B cell (primary cell): ENCODE results near the gene APOB. TPM values are rescaled to one million over a fixed set of nuclear protein-coding genes. Genes with fewer than 3 reads are reported as not detected.

Experiments
- ATAC-seq: fragments of 200-7000 bp; cut with Tn5 transposase; one replicate; pipeline ENCODE4 v1.10.0; 2021; ENCODE audit warnings: low read depth, mild to moderate bottlenecking, moderate number of reproducible peaks, moderate library complexity
- CTCF ChIA-PET: fragments of 350-600 bp; sonication (Branson Sonifier 250); formaldehyde crosslinking; loops from one replicate; lab custom pipeline; 2021; ENCODE audit warnings: antibody characterized with exemption, inconsistent platforms; lab: Charles Lee
- POLR2A ChIA-PET: fragments of 350-600 bp; sonication (Branson Sonifier 250); formaldehyde crosslinking; loops from one replicate; lab custom pipeline; 2021; ENCODE audit warnings: antibody characterized with exemption; lab: Charles Lee
- DNase-seq: peaks from one replicate; pipeline ENCODE4 v3.0.0; 2013
- H2AFZ ChIP-seq: 2 replicates; pipeline ENCODE4 v1.6.1; 2012; ENCODE audit warnings: mild to moderate bottlenecking, low read depth, low read length; ENCODE audit not compliant: insufficient read depth, poor library complexity, severe bottlenecking
- H3K27ac ChIP-seq, 2 donors: 1 replicate in 1 of 2; 2 replicates in 1 of 2; pipeline ENCODE4 v1.5.1; 2012 to 2013; ENCODE audit warnings: low read length in 2 of 2, mild to moderate bottlenecking in 2 of 2, moderate library complexity in 1 of 2
- H3K27me3 ChIP-seq, 4 experiments: fragments of 200-600 bp in 1 of 4; sonication (generic) in 1 of 4; replicated peaks in 1 of 4; 1 replicate in 2 of 4; 2 replicates in 2 of 4; pipeline versions ENCODE4 v1.6.1 to v1.7.0; 2013 to 2016; ENCODE audit warnings: low read length in 3 of 4, mild to moderate bottlenecking in 2 of 4, mixed read lengths in 1 of 4, moderate library complexity in 1 of 4; ENCODE audit not compliant: insufficient read depth in 4 of 4, control insufficient read depth in 3 of 4; ENCODE audit errors: control extremely low read depth in 1 of 4
- H3K36me3 ChIP-seq, 2 experiments: replicated peaks in 1 of 2; 1 replicate in 1 of 2; 2 replicates in 1 of 2; pipeline versions ENCODE4 v1.6.1 to v1.7.1; 2013; ENCODE audit warnings: low read length in 1 of 2; ENCODE audit not compliant: insufficient read depth in 2 of 2, control insufficient read depth in 1 of 2; ENCODE audit errors: control extremely low read depth in 1 of 2, extremely low read depth in 1 of 2
- H3K4me1 ChIP-seq, 2 donors: fragments of 200-600 bp in 1 of 2; sonication (generic) in 1 of 2; 1 replicate in 1 of 2; 2 replicates in 1 of 2; pipeline versions ENCODE4 v1.5.1 to v1.6.1; 2013 to 2017; ENCODE audit warnings: low read length in 2 of 2; ENCODE audit not compliant: control insufficient read depth in 2 of 2, insufficient read depth in 2 of 2
- H3K4me2 ChIP-seq: replicated peaks from 2 replicates; pipeline ENCODE3; 2012; ENCODE audit warnings: mild to moderate bottlenecking, low read depth, low read length; ENCODE audit not compliant: poor library complexity, severe bottlenecking
- H3K4me3 ChIP-seq, 5 experiments: fragments of 200-600 bp in 1 of 5; sonication (generic) in 1 of 5; 1 replicate in 3 of 5; 2 replicates in 2 of 5; pipeline versions ENCODE4 v1.5.1 to v1.7.0; 2011 to 2016; ENCODE audit warnings: low read length in 4 of 5, mild to moderate bottlenecking in 4 of 5, low read depth in 2 of 5, control low read depth in 1 of 5, moderate library complexity in 1 of 5; ENCODE audit not compliant: insufficient read depth in 1 of 5; ENCODE audit errors: control extremely low read depth in 1 of 5, extremely low read depth in 1 of 5
- H3K79me2 ChIP-seq: fragments of 200-600 bp; sonication (generic); one replicate; pipeline ENCODE4 v1.6.0; 2016; ENCODE audit warnings: low read length; ENCODE audit not compliant: control insufficient read depth, insufficient read depth
- H3K9ac ChIP-seq: fragments of 200-600 bp; sonication (generic); 2 replicates; pipeline ENCODE4 v1.6.1; 2017; ENCODE audit warnings: mild to moderate bottlenecking, low read length, moderate library complexity
- H3K9me3 ChIP-seq, 3 donors: one replicate each; pipeline versions ENCODE4 v1.6.1 to v1.7.1; 2013; ENCODE audit warnings: low read length in 2 of 3; ENCODE audit not compliant: control insufficient read depth in 2 of 3, insufficient read depth in 1 of 3; ENCODE audit errors: control extremely low read depth in 1 of 3
- H4K20me1 ChIP-seq: 2 replicates; pipeline ENCODE4 v1.6.0; 2012; ENCODE audit warnings: mild to moderate bottlenecking, low read length; ENCODE audit not compliant: insufficient read depth, control insufficient read depth, poor library complexity, severe bottlenecking
- H3K27ac Mint-ChIP-seq: one replicate; pipeline ENCODE4 v1.8.0; 2021; ENCODE audit warnings: mixed read lengths
- H3K27me3 Mint-ChIP-seq: one replicate; pipeline ENCODE4 v1.8.0; 2021; ENCODE audit warnings: mixed read lengths
- H3K4me1 Mint-ChIP-seq: one replicate; pipeline ENCODE4 v1.8.0; 2021; ENCODE audit warnings: mixed read lengths
- H3K4me3 Mint-ChIP-seq: one replicate; pipeline ENCODE4 v1.8.0; 2021; ENCODE audit warnings: mixed read lengths
- H3K9me3 Mint-ChIP-seq: one replicate; pipeline ENCODE4 v1.8.0; 2022; ENCODE audit warnings: mixed read lengths; ENCODE audit not compliant: insufficient read depth
- CTCF ChIP-seq: fragments of 200-600 bp; IDR thresholded peaks from one replicate; pipeline ENCODE4 v1.8.0; 2022; ENCODE audit warnings: antibody characterized with exemption, mild to moderate bottlenecking
- EZH2 ChIP-seq: IDR thresholded peaks from 2 replicates; pipeline ENCODE4 v1.6.1; 2012; ENCODE audit warnings: borderline replicate concordance, low read depth, mild to moderate bottlenecking, moderate library complexity, low read length; ENCODE audit not compliant: insufficient read depth, poor library complexity, severe bottlenecking
- WGBS: methylation state at CpG from one replicate; pipeline ENCODE4 v1.1.5; 2013; ENCODE audit warnings: missing lambda C conversion rate; ENCODE audit not compliant: insufficient coverage; 5-methylcytosine and 5-hydroxymethylcytosine counted together
- intact Hi-C: fragments of 100-400 bp; cut with micrococcal nuclease; formaldehyde crosslinking; loops from one replicate; pipeline ENCODE4 v1.10.0; 2022
- polyA plus RNA-seq: library from polyadenylated mRNA; depleted of rRNA; stranded (reverse); fragments of >200 nt; gene quantifications from 2 replicates; pipeline ENCODE4 v1.2.3, GENCODE V29; 2012
- total RNA-seq, 2 donors: library from RNA; stranded (reverse); fragments of 120-200 nt in 1 of 2; gene quantifications; 1 replicate in 1 of 2; 2 replicates in 1 of 2; pipeline versions ENCODE4 v1.2.3 to v1.2.4, GENCODE V29; 2013 to 2022

The APOB gene
- total and polyA plus RNA-seq, 2 donors (not counting 1 experiment from before 2014, with no cell fraction given): not detected

GRCh38 chr2:21019000-21019677 lies 24.7 kb downstream of the APOB start:
- H3K27ac Mint-ChIP-seq: no peak overlapping the region
- Histone ChIP-seq H3K9ac (no peak overlapping the region), H3K27ac (no peak overlapping the region), H2AFZ (no peak overlapping the region), H3K27me3 (peaks cover 0 to 2% (median under 1%) of the 10 kb centered on the region in 4 experiments), H3K36me3 (no peaks in the 10 kb centered on the region), H3K79me2 (no peaks in the 10 kb centered on the region), H3K4me1 (no peaks in the 10 kb centered on the region), H3K9me3 (no peaks in the 10 kb centered on the region), H3K4me2 (no peak overlapping the region), H3K4me3 (no peak overlapping the region), H4K20me1 (no peaks in the 10 kb centered on the region)
- ChIA-PET POLR2A (no interaction called here), CTCF (no interaction called here)
- intact Hi-C loops: no loop called here
- H3K4me1 Mint-ChIP-seq: no peaks in the 10 kb centered on the region
- H3K27me3 Mint-ChIP-seq: peaks cover 12% of the 10 kb centered on the region
- DNase-seq (no peak), ATAC-seq (no peak)
- TF ChIP-seq EZH2: no peak
- no peak for TF ChIP-seq CTCF
- no peaks in the 10 kb centered on the region for H3K9me3 Mint-ChIP-seq
- no peak overlapping the region for H3K4me3 Mint-ChIP-seq
- WGBS: 97% methylated on average over 3 of the region's 3 CpGs

- 86% methylated on average over 2 of the region's 2 CpGs for WGBS
- intact Hi-C loops: no loop called here
- Histone ChIP-seq H3K36me3 (no peaks in the 10 kb centered on the region), H3K9ac (no peak overlapping the region), H3K27ac (no peak overlapping the region), H3K4me1 (no peaks in the 10 kb centered on the region), H2AFZ (no peak overlapping the region), H3K9me3 (no peaks in the 10 kb centered on the region), H3K79me2 (no peaks in the 10 kb centered on the region), H3K4me2 (no peak overlapping the region), H3K4me3 (no peak overlapping the region), H3K27me3 (peaks cover 0 to 2% (median under 1%) of the 10 kb centered on the region in 4 experiments), H4K20me1 (no peaks in the 10 kb centered on the region)
- ChIA-PET POLR2A (no interaction called here), CTCF (no interaction called here)
- H3K4me1 Mint-ChIP-seq: no peaks in the 10 kb centered on the region
- H3K27ac Mint-ChIP-seq: no peak overlapping the region
- peaks cover 16% of the 10 kb centered on the region for H3K27me3 Mint-ChIP-seq
- no peak for ATAC-seq
- no peak for DNase-seq
- TF ChIP-seq CTCF (no peak), EZH2 (no peak)
- H3K9me3 Mint-ChIP-seq: no peaks in the 10 kb centered on the region
- H3K4me3 Mint-ChIP-seq: no peak overlapping the region
Measured at GRCh38 chr2:21018290-21018689, 25.6 kb downstream of the APOB start.
